ENCODE results near the gene PPP1R16B.

Gene PPP1R16B

GRCh38 chr20:38805502-38805957, at the start of gene PPP1R16B:
TSS of gene PPP1R16B (plus strand) at chr20:38805697. CDS start at chr20:38835926, 30,229 bp downstream.
- DNase-seq (ENCODE audit: low read depth) = no peak

GRCh38 chr20:38757145-38757775, 48.2 kb upstream of the PPP1R16B start:
- DNase-seq (ENCODE audit: low read depth) = no peak

GRCh38 chr20:38759106-38759505, 46.4 kb upstream of the PPP1R16B start:
- no peak for DNase-seq (ENCODE audit: low read depth)

GRCh38 chr20:38760978-38761377, 44.5 kb upstream of the PPP1R16B start:
- DNase-seq (ENCODE audit: low read depth) = no peak

GRCh38 chr20:38762174-38762573, 43.3 kb upstream of the PPP1R16B start:
- DNase-seq (ENCODE audit: low read depth) = no peak

- DNase-seq (ENCODE audit: low read depth) = no peak
Measured at GRCh38 chr20:38763616-38764015, 41.9 kb upstream of the PPP1R16B start.

- DNase-seq (ENCODE audit: low read depth) = peak; percentile 56
Measured at GRCh38 chr20:38764567-38765318, 40.8 kb upstream of the PPP1R16B start.

- DNase-seq (ENCODE audit: low read depth) = no peak
Measured at GRCh38 chr20:38766071-38766470, 39.4 kb upstream of the PPP1R16B start.

GRCh38 chr20:38769376-38770295, 35.9 kb upstream of the PPP1R16B start:
- no peak for DNase-seq (ENCODE audit: low read depth)

- no peak for DNase-seq (ENCODE audit: low read depth)
Measured at GRCh38 chr20:38770546-38770945, 35.0 kb upstream of the PPP1R16B start.

- DNase-seq (ENCODE audit: low read depth) = no peak
Measured at GRCh38 chr20:38770970-38771369, 34.5 kb upstream of the PPP1R16B start.

GRCh38 chr20:38771621-38772020, 33.9 kb upstream of the PPP1R16B start:
- DNase-seq (ENCODE audit: low read depth) = no peak

- no peak for DNase-seq (ENCODE audit: low read depth)
Measured at GRCh38 chr20:38774167-38774566, 31.3 kb upstream of the PPP1R16B start.

- DNase-seq (ENCODE audit: low read depth) = no peak
Measured at GRCh38 chr20:38776363-38776762, 29.1 kb upstream of the PPP1R16B start.

GRCh38 chr20:38779247-38780097, 26.0 kb upstream of the PPP1R16B start:
- no peak for DNase-seq (ENCODE audit: low read depth)

GRCh38 chr20:38782275-38782674, 23.2 kb upstream of the PPP1R16B start:
- DNase-seq (ENCODE audit: low read depth) = no peak

GRCh38 chr20:38787870-38788269, 17.6 kb upstream of the PPP1R16B start:
- DNase-seq (ENCODE audit: low read depth) = no peak

GRCh38 chr20:38789503-38790199, 15.8 kb upstream of the PPP1R16B start:
- peak; percentile 49 for DNase-seq (ENCODE audit: low read depth)

GRCh38 chr20:38790200-38791053, 15.1 kb upstream of the PPP1R16B start:
- DNase-seq (ENCODE audit: low read depth) = no peak

GRCh38 chr20:38791291-38791690, 14.2 kb upstream of the PPP1R16B start:
- DNase-seq (ENCODE audit: low read depth) = no peak

Measured in HS-5 (cell line).